Measurements from ENCODE around the gene PKP1.

Gene PKP1

DNA sequence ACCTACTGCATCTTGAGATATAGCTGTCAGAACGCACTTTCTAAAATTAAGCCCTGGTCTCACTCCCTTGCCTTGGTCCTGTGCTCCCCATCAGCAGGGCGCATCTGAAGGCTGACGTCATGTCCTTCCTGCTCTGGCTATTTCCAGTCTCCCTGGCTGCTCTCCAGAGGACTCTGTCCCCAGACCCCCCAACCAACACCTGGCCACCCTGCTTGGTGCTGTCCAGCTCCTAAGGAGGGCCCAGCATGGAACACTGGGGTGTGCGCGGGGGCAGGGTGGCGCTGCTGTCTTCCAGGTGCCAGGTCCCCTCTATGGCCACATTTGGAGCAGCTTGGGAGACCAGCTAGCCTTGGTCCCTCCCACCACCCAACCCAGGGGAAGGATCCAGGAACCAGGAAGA lies 85.9 kb downstream of the PKP1 start:
- DNase-seq (ENCODE audit: low read depth in 2 of 2) = no peak

DNA sequence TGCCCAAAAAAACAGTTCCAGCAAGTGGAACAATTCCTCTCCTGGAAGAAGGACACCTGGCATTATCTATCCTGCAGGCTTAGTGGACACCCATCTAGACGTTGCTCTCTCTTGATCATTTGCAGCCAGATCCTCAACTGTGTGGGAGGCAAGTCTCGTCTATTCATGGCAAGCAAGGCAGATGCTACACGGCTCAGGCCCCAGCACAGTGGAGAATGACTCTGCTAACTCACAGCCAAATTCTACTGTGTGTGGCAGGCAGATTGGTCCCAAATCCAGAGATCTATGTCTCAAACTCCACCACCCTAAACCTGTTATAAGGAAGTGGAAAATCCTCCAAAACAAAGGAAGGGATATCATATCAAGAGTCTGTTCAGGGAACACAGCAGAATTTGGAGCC lies 87.2 kb downstream of the PKP1 start:
- no peak for DNase-seq (ENCODE audit: low read depth in 2 of 2)

DNA sequence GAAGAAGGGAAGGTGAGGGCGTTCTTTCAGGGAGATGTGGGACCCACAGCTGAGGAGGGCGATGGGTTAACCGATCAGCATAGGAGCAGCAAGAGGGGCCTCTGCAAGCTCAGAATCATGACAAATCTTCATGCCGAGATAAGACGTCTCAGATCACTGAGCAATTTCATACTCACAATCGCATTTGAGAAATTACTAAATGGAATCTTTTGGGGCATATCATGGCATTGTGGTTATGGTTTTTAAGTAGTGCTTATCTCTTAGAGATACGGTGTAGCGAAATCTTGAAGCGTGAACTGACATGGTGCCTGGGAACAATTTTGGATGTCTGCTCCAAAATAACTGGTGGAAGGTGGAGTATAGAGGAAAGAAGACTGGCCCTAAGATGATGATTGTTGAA lies 88.0 kb downstream of the PKP1 start:
- no peak for DNase-seq (ENCODE audit: low read depth in 2 of 2)

DNA sequence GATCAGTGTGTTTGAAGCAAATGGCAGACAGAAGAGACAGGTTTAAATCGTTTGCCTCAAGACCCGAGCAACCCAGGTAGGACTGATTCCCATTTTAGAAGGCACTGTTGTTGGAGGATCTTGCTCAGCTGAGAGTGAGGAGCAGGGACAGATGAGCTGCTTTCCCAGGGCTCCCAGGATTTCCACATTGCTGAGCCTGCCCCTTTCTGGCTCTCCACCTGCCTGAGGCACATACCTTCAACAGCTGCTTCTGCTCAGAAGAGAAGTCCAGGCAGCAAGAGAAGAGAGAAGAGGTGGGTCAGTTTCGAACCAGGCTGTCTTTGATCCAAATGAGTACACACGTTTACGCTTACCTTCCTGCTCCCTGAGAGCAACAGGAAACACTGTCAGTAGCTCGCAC lies 88.5 kb downstream of the PKP1 start:
- DNase-seq (ENCODE audit: low read depth in 2 of 2) = no peak

DNA sequence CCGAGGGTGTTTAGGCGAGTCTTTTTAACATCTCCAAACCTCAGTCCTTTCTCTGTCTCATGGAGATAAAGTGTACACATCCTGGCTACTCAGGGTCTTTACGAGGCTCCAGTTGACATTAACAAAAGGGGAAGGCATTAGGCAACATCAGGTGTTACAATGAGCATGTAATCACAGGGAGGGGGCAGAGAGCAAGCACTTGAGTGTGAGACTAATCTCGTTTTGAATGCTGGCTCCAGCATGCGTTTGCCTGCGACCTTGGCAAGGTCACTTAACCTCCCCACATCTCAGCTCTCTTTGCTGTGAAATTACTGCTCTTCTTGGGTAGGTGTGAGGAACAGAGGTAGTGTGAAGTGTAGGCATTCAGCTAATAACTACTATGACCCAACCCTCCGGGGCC lies 91.1 kb downstream of the PKP1 start:
- no peak for DNase-seq (ENCODE audit: low read depth in 2 of 2)

DNA sequence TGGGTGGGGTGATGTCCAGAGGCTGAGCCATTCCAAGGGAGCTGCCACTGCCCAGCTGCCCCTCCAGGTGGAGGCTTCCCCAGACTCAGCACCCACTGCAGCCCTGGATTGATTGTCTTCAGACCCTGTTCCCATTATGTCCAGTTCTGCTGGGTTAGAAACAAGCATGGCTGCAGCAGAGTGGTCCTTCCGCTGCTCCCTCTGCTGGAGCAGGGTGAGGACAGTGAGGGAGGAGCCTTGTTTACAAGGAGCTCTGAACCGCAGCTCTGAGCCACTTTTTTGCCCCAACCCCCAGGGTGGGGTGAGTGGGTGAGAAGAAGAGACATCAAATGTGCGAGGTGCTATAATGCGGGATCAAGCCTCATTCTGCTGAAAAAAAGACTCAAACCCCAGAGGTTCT lies 91.9 kb downstream of the PKP1 start:
- DNase-seq (ENCODE audit: low read depth in 2 of 2) = no peak

DNA sequence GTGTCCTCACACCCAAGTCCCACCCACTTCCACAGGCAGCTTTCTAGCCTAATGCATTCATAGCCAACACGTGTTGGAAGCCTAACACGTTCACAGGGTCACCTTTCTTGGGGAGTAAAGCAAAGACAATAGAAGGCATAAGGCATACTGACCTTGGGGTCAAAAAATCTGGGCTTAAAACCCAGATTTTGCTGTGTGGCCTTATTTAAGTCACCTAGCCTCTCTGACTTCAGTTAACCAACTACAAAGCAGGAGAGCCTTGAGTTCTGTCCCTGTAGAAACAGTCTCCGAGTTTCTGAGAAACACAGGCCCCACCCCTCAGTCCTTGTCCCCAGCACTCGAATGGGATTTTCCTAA lies 92.8 kb downstream of the PKP1 start:
- no peak for DNase-seq (ENCODE audit: low read depth in 2 of 2)

DNA sequence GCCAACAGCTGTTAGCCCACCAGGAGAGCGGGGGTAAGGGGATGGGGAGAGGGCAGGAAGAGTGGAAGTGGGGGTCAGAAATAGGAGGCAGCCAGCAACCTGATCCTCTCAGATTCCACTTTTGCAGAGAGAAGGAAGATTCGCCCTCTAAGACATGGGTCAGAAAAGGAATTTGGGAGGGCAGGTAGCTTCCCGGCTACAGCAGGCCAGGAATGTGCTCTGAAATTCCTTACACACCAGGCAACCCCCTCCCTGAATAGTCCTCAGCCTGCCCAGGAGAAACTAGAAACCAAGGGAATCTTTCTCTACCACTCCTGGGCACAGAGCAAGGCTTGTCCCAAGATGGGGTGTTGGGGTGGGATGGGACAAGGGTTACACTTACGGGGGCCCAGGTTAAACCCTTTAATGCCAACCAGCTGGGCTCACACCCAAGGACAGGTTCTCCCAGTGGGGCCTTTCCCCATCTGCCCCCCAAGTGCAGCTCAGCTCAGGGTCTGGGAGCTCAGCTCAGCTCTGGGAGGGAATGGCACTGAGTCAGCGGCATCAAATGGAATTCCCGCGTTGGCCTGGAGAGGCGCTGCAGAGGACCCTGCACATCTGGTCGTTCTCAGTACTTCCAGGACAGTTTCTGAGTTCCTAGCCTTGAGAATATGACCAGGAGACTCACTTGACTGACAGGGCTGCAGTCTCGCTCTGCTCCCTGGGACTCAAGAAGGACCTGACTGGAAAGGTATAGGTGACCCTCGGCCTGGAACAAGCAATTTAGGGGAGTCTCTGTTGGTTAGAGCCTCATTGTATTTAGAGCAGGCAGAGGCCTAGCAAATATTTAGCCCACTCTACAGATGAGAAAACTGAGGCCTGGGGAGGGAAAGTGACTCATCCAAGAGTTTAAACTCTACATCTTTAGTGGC lies 93.4 kb downstream of the PKP1 start:
- DNase-seq (ENCODE audit: low read depth in 2 of 2) = no peak

DNA sequence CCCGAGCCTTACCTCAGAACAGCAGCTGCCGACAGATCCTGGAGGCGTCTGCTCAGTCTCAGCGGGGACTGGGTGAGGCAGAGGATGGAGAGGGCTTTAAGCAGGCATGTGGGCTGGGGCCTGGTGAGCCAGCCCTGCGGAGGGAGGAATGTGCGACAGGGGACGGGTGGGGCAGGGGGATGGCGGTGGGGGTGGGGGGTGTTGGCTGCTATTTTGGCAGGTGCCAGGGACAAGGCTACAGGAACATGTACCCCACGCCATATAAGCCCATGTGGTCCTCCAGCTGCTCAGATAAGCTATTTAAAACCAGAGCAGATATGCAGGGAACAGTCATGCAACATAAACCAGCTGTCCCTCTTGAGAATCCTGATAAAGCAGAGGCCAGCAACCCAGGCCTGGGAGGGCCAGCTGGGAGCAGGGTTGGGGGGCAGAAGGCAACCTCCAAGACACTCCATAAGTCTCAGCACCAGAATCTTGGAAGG lies 94.3 kb downstream of the PKP1 start, which contains the start of gene TNNT2:
Gene TNNT2 (minus strand): TSS at position 70 of the 482 bp plus-strand sequence. CDS start 4,426 bp downstream, outside the sequence.
- no peak for DNase-seq (ENCODE audit: low read depth in 2 of 2)

DNA sequence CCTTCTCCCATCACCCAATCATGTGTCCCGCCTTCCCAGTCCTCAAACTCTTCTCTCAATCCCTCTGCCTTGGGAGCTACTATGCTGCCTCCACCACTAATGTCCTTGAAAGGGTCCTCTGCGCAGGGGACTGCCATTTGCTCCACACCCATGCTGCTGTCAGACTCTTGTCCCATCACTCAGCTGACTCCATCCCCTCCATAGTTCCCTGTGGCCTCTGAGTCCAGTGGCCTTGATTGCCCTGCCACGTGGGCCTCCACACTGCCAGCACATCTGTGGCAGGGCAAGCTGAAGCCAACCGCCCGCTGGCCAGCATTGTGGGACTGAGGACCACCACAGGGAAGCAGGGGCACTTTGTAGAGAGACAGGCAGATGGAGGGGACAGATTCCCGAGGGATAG lies 95.5 kb downstream of the PKP1 start:
- no peak for DNase-seq (ENCODE audit: low read depth in 2 of 2)

DNA sequence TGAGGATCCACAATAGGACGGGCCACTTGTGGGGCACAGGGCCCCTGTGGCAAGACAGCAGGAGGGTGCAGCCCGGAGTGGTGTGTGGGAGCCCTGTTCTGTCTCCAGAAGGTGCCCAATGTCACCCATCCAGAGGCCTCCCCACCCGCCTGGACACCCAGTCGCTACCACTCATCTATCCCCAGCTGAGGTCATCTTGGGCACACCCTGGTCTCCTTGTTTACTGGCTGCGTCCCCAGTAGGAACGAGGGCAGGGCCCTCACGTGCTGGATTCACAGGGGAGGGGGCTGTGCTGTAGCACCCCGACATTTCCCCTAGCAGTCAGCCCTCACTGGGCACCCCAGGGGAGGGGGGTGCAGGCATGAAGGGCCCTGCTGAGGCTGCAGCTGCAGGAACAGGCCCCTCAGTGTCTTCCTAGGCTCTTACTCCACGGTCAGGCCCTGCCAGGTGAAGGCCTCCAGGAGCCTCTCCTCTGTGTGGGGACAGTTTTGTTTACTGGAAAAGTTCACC lies 96.5 kb downstream of the PKP1 start:
- no peak for DNase-seq (ENCODE audit: low read depth in 2 of 2)

DNA sequence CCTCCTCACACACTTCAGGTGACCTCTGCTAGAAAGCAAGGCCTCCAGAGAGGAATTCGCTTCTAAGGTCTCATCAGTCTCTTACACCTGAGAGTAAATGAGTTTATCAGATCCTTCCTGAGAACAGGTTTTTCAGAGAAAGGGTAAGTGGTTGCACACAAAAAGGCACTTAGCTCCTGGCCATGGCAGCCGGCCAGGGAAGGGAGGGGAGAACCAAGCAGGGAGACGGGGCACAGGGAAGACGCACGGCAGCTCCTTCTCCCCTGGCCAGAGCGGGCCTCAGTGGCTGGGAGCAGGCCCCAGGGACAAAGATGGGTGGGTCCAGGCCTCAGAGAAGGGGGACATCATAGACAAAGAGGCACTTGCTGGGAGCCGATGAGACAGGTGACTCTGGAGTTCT lies 97.8 kb downstream of the PKP1 start:
- DNase-seq (ENCODE audit: low read depth in 2 of 2) = no peak

Measured in stimulated activated CD4-positive, alpha-beta T cell treated with anti-CD3 and anti-CD28 coated beads, Interleukin-1b, Interleukin-23, amount 100 ng/mL, for 4 hours (primary cell).